K562 (cell line): ENCODE data around the gene PSRC1. TPM values are rescaled to one million over a fixed set of nuclear protein-coding genes. Genes with fewer than 3 reads are reported as not detected.

Experiments
- CREBBP ChIP-seq: IDR thresholded peaks from one replicate; pipeline ENCODE4 v1.6.1; 2012; ENCODE audit warnings: low read depth, mild to moderate bottlenecking, control low read depth, inconsistent platforms, low read length
- CREM ChIP-seq: IDR thresholded peaks from 2 replicates; pipeline ENCODE4 v1.6.1; 2014; ENCODE audit warnings: antibody characterized with exemption, low read depth
- DMBX1 ChIP-seq: fragments of 250-450 bp; sonication (Bioruptor Pico); IDR thresholded peaks from 2 replicates; pipeline ENCODE4 v1.8.0; 2022; ENCODE audit warnings: inconsistent platforms, mild to moderate bottlenecking, moderate library complexity, borderline replicate concordance
- FOXA3 ChIP-seq, 2 experiments: fragments of 450-650 bp in 1 of 2; sonication (generic) in 1 of 2; formaldehyde crosslinking; IDR thresholded peaks in 1 of 2; conservative IDR thresholded peaks in 1 of 2; 2 replicates each; pipeline versions ENCODE4 v1.4.0 to v1.8.0; 2020 to 2022; ENCODE audit warnings: mild to moderate bottlenecking in 2 of 2, missing genetic modification reagents in 1 of 2
- FOXK2 ChIP-seq, 2 experiments: fragments of 450-650 bp; IDR thresholded peaks in 1 of 2; conservative IDR thresholded peaks in 1 of 2; 2 replicates each; pipeline ENCODE4 v1.6.1; 2016; ENCODE audit warnings: low read depth in 2 of 2, mild to moderate bottlenecking in 1 of 2
- GTF2E2 ChIP-seq: fragments of 200-800 bp; sonication (Bioruptor generic); IDR thresholded peaks from 2 replicates; pipeline ENCODE4 v1.6.1; 2016; ENCODE audit warnings: missing genetic modification characterization, missing compliant biosample characterization
- HCFC1 ChIP-seq: IDR thresholded peaks from 2 replicates; pipeline ENCODE4 v1.6.1; 2012; ENCODE audit warnings: low read depth, low read length, improper control_type of control experiment
- MIER1 ChIP-seq: fragments of 450-650 bp; IDR thresholded peaks from 2 replicates; pipeline ENCODE4 v1.6.1; 2016; ENCODE audit warnings: antibody characterized with exemption, mild to moderate bottlenecking, low read depth
- NR3C1 ChIP-seq: sonication (generic); formaldehyde crosslinking; IDR thresholded peaks from 2 replicates; pipeline ENCODE4 v1.8.1; 2022; ENCODE audit warnings: missing genetic modification reagents
- RHOXF2B ChIP-seq: fragments of 250-450 bp; sonication (Bioruptor Pico); conservative IDR thresholded peaks from 2 replicates; pipeline ENCODE4 v1.5.1; 2021
- TCF3 ChIP-seq: sonication (generic); formaldehyde crosslinking; IDR thresholded peaks from 2 replicates; pipeline ENCODE4 v1.4.0; 2020; ENCODE audit warnings: mild to moderate bottlenecking, missing genetic modification reagents
- TRIM24 ChIP-seq, 2 experiments: fragments of 450-650 bp; IDR thresholded peaks; 2 replicates each; pipeline ENCODE4 v1.6.1; 2016
- TSC22D4 ChIP-seq: fragments of 450-650 bp; IDR thresholded peaks from 2 replicates; pipeline ENCODE4 v1.6.1; 2016; ENCODE audit warnings: missing genetic modification characterization, missing biosample characterization, control low read depth
- ZNF274 ChIP-seq: IDR thresholded peaks from 2 replicates; pipeline ENCODE4 v1.6.1; 2011; ENCODE audit warnings: low read depth, mild to moderate bottlenecking, low read length, moderate library complexity, borderline replicate concordance
- ZSCAN29 ChIP-seq: fragments of 450-650 bp; IDR thresholded peaks from 2 replicates; pipeline ENCODE4 v1.6.1; 2017
- polyA plus RNA-seq, 8 experiments: library from polyadenylated mRNA; depleted of rRNA in 4 of 8; stranded (reverse) in 5 of 8; unstranded in 3 of 8; fragments of >200 nt; fragmentation: Nextera tagmentation in 2 of 8; fragmentation: Illumina TruSeq in 1 of 8; extraction: Ambion mirVana in 2 of 8; extraction: Trizol in 1 of 8; gene quantifications; 2 replicates each; pipeline versions ENCODE4 v1.2.1 to v1.2.3, GENCODE V29; 2011 to 2014; ENCODE audit warnings: inconsistent platforms in 1 of 8, missing spikeins in 1 of 8
- total RNA-seq, 7 experiments: library from RNA; depleted of rRNA in 6 of 7; stranded (reverse); fragments of >200 nt in 6 of 7; fragmentation: Illumina TruSeq in 2 of 7; extraction: Trizol in 2 of 7; gene quantifications; 2 replicates each; pipeline versions ENCODE4 v1.2.1 to v1.2.3, GENCODE V29; 2011 to 2021; ENCODE audit warnings: low replicate concordance in 1 of 7
- TF ChIP-seq, protein P1 (sequence below), 2 experiments: fragments of 250-450 bp in 1 of 2; fragments of 450-650 bp in 1 of 2; sonication (Bioruptor Pico) in 1 of 2; IDR thresholded peaks; 2 replicates each; pipeline versions ENCODE4 v1.6.1 to v1.8.0; 2016 to 2021; ENCODE audit warnings: mild to moderate bottlenecking in 2 of 2, moderate library complexity in 2 of 2, missing compliant biosample characterization in 1 of 2, missing genetic modification characterization in 1 of 2
- TF ChIP-seq, protein P2 (sequence below): fragments of 450-650 bp; formaldehyde crosslinking; IDR thresholded peaks from 2 replicates; pipeline ENCODE4 v1.4.0; 2020; ENCODE audit warnings: mild to moderate bottlenecking, moderate library complexity
- TF ChIP-seq, protein P3 (sequence below): fragments of 250-450 bp; sonication (Bioruptor Pico); IDR thresholded peaks from 2 replicates; pipeline ENCODE4 v1.4.0; 2020; ENCODE audit warnings: mild to moderate bottlenecking
- TF ChIP-seq, protein P4 (sequence below): fragments of 450-650 bp; formaldehyde crosslinking; IDR thresholded peaks from 2 replicates; pipeline ENCODE4 v1.4.0; 2020; ENCODE audit warnings: mild to moderate bottlenecking
- TF ChIP-seq, protein P5 (sequence below): sonication (generic); formaldehyde crosslinking; IDR thresholded peaks from 2 replicates; pipeline ENCODE4 v1.8.0; 2022; ENCODE audit warnings: missing genetic modification reagents, mild to moderate bottlenecking, borderline replicate concordance

The PSRC1 gene
- total and polyA plus RNA-seq, 9 of the 15 experiments (the other 6 are each of a cell fraction or from before 2014, with no cell fraction given) = 6.5 to 65.2 (median 39.3) TPM

DNA sequence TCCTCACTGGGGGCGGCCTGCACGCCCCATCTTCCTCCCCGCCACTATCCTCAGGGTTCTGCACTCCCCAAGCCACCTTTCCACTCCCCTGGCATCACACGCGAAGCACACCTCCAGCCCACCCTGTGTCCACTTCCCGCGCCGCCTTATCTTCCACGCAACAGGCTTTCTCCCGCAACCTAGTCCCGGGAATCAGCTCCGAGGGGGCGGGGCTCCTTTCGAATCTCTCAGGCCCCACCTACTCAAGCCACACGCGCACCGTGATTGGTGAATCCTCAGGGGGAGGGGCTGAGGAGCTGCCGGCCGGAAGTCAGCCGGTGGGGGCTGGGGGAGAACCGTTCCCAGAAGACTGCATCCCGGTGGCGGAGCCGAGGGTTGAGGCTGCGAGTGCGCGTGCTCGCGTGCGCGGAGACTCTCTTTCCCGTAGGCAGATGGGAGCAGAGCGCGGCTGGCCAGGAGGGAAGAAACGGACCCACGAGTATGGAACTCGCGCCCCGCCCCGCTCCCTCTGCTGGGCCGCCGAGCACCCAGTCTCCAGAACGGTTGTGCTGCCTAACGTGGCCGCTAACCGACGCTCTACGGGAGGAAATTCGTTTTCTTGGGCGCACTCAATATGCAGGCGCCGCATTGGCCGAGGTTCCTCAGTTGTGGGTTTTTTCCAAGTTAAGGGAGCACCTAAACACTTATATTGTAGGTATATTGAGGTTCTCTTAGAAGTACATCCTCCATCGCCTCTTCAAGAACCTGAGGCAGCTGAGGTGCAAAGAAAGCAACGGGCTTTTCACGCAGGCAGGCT, at the start of gene PSRC1 (continued):
- TF ChIP-seq, protein P1, sequence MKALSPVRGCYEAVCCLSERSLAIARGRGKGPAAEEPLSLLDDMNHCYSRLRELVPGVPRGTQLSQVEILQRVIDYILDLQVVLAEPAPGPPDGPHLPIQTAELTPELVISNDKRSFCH (CRISPR knock-in tag; IDR thresholded peaks at IDR 0.05) = no peak
- TF ChIP-seq, protein P1 (tag; IDR thresholded peaks at IDR 0.05) = peak; percentile 66
- TF ChIP-seq TSC22D4 (tag) (0 out of 2 replicates have a peak, but pooled peaks have one; percentile 66), FOXA3 (CRISPR knock-in tag; conservative IDR thresholded peaks at IDR 0.05 in 1 of 2, IDR thresholded peaks at IDR 0.05 in 1 of 2) (no peak), TCF3 (CRISPR knock-in tag) (peak; percentile 40; the same call in 1 of the 2 replicates), TRIM24 (IDR thresholded peaks at IDR 0.05) (peak in 1 of 2 experiments; percentile 52; a peak in 2 of 4 replicates), MIER1 (no peak), NR3C1 (0 out of 2 replicates have a peak, but pooled peaks have one; percentile 8), FOXK2 (conservative IDR thresholded peaks at IDR 0.05 in 1 of 2, IDR thresholded peaks at IDR 0.05 in 1 of 2; ENCODE audit: low read depth in 2 of 2) (peak in 1 of 2 experiments; percentile 41; a peak in 1 of 4 replicates), DMBX1 (CRISPR knock-in tag) (0 out of 2 replicates have a peak, but pooled peaks have one; percentile 40), GTF2E2 (no peak), CREBBP (no peak), RHOXF2B (CRISPR knock-in tag) (no peak), ZSCAN29 (peak; percentile 79; the same call in 1 of the 2 replicates), HCFC1 (no peak), ZNF274 (no peak), CREM (peak; percentile 45; the same call in 1 of the 2 replicates)
- TF ChIP-seq, protein P2, sequence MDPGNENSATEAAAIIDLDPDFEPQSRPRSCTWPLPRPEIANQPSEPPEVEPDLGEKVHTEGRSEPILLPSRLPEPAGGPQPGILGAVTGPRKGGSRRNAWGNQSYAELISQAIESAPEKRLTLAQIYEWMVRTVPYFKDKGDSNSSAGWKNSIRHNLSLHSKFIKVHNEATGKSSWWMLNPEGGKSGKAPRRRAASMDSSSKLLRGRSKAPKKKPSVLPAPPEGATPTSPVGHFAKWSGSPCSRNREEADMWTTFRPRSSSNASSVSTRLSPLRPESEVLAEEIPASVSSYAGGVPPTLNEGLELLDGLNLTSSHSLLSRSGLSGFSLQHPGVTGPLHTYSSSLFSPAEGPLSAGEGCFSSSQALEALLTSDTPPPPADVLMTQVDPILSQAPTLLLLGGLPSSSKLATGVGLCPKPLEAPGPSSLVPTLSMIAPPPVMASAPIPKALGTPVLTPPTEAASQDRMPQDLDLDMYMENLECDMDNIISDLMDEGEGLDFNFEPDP = 0 out of 2 replicates have a peak, but pooled peaks have one; percentile 69
- TF ChIP-seq, protein P3, sequence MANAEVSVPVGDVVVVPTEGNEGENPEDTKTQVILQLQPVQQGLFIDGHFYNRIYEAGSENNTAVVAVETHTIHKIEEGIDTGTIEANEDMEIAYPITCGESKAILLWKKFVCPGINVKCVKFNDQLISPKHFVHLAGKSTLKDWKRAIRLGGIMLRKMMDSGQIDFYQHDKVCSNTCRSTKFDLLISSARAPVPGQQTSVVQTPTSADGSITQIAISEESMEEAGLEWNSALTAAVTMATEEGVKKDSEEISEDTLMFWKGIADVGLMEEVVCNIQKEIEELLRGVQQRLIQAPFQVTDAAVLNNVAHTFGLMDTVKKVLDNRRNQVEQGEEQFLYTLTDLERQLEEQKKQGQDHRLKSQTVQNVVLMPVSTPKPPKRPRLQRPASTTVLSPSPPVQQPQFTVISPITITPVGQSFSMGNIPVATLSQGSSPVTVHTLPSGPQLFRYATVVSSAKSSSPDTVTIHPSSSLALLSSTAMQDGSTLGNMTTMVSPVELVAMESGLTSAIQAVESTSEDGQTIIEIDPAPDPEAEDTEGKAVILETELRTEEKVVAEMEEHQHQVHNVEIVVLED (CRISPR knock-in tag) = 0 out of 2 replicates have a peak, but pooled peaks have one; percentile 10
- TF ChIP-seq, protein P4, sequence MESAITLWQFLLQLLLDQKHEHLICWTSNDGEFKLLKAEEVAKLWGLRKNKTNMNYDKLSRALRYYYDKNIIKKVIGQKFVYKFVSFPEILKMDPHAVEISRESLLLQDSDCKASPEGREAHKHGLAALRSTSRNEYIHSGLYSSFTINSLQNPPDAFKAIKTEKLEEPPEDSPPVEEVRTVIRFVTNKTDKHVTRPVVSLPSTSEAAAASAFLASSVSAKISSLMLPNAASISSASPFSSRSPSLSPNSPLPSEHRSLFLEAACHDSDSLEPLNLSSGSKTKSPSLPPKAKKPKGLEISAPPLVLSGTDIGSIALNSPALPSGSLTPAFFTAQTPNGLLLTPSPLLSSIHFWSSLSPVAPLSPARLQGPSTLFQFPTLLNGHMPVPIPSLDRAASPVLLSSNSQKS (CRISPR knock-in tag) = no peak
- TF ChIP-seq, protein P5, sequence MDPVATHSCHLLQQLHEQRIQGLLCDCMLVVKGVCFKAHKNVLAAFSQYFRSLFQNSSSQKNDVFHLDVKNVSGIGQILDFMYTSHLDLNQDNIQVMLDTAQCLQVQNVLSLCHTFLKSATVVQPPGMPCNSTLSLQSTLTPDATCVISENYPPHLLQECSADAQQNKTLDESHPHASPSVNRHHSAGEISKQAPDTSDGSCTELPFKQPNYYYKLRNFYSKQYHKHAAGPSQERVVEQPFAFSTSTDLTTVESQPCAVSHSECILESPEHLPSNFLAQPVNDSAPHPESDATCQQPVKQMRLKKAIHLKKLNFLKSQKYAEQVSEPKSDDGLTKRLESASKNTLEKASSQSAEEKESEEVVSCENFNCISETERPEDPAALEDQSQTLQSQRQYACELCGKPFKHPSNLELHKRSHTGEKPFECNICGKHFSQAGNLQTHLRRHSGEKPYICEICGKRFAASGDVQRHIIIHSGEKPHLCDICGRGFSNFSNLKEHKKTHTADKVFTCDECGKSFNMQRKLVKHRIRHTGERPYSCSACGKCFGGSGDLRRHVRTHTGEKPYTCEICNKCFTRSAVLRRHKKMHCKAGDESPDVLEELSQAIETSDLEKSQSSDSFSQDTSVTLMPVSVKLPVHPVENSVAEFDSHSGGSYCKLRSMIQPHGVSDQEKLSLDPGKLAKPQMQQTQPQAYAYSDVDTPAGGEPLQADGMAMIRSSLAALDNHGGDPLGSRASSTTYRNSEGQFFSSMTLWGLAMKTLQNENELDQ (CRISPR knock-in tag) = 0 out of 2 replicates have a peak, but pooled peaks have one; percentile 2
